ENCODE data around the gene DENND4C. TPM values are rescaled to one million over a fixed set of nuclear protein-coding genes. Genes with fewer than 3 reads are reported as not detected.
A peak's percentile ranks its signal among the peaks of the same experiment; 100 is the strongest.

The DENND4C gene
- total RNA-seq, 2 donors from 2014 or later, result 52.7 to 58.0 TPM

- no peak for ATAC-seq
- DNase-seq, result no peak
- Histone ChIP-seq H3K27ac (peak overlapping the region; percentile 95 to 99 (median 98)), H3K9me3 (no peaks in the 10 kb centered on the region), H3K27me3 (no peaks in the 10 kb centered on the region), H3K4me1 (peaks cover 27% of the 10 kb centered on the region), H3K4me3 (peak overlapping the region; percentile 89 to 97), H3K36me3 (replicated peaks in 1 of 2; ENCODE audit: insufficient read depth in 1 of 2, low read depth in 2 of 2) (no peaks in the 10 kb centered on the region)
- TF ChIP-seq CTCF (IDR thresholded peaks at IDR 0.05), result no peak
- TF ChIP-seq POLR2A (IDR thresholded peaks at IDR 0.05), result no peak
- intact Hi-C loops (cut with DNase I), result no loop called here
- 1% methylated on average over 16 to 30 of the region's 35 CpGs for whole genome bisulfite sequencing, 2 donors
Observed at GRCh38 chr9:19231126-19231903, 822 bp downstream of the DENND4C start.

- H3K4me3 ChIP-seq, result peak overlapping the region in 1 of 2 donors; percentile 97
- WGBS, 2 donors, result 2 to 3% methylated on average over 14 of the region's 14 CpGs
- ATAC-seq, result no peak
- no peaks in the 10 kb centered on the region for H3K27me3 ChIP-seq
- intact Hi-C loops (cut with DNase I), result no loop called here
- H3K36me3 ChIP-seq (replicated peaks in 1 of 2; ENCODE audit: insufficient read depth in 1 of 2, low read depth in 2 of 2), result no peaks in the 10 kb centered on the region
- H3K27ac ChIP-seq, result peak overlapping the region; percentile 95 to 99 (median 98)
- peaks cover 36% of the 10 kb centered on the region for H3K4me1 ChIP-seq
- TF ChIP-seq CTCF (IDR thresholded peaks at IDR 0.05), result no peak
- TF ChIP-seq POLR2A (IDR thresholded peaks at IDR 0.05), result no peak
- DNase-seq, result no peak
- H3K9me3 ChIP-seq, result no peaks in the 10 kb centered on the region
Observed at GRCh38 chr9:19231904-19232822, 1.7 kb downstream of the DENND4C start.

- Histone ChIP-seq H3K36me3 (replicated peaks in 1 of 2; ENCODE audit: insufficient read depth in 1 of 2, low read depth in 2 of 2) (no peaks in the 10 kb centered on the region), H3K4me1 (peaks cover 37% of the 10 kb centered on the region), H3K9me3 (no peaks in the 10 kb centered on the region), H3K27ac (peak overlapping the region in 2 of 4 donors; percentile 0 to 99), H3K4me3 (no peak overlapping the region), H3K27me3 (no peaks in the 10 kb centered on the region)
- DNase-seq (peak in 1 of 4 donors; percentile 13), ATAC-seq (no peak)
- intact Hi-C loops (cut with DNase I), result no loop called here
- 4 to 8% methylated on average over 1 of the region's 1 CpG for WGBS, 2 donors
- peak in 4 of 7 experiments; percentile 15 to 24 (median 18) for TF ChIP-seq CTCF (IDR thresholded peaks at IDR 0.05)
- no peak for TF ChIP-seq POLR2A (IDR thresholded peaks at IDR 0.05)
Observed at GRCh38 chr9:19232823-19233194, 2.3 kb downstream of the DENND4C start.

DNA sequence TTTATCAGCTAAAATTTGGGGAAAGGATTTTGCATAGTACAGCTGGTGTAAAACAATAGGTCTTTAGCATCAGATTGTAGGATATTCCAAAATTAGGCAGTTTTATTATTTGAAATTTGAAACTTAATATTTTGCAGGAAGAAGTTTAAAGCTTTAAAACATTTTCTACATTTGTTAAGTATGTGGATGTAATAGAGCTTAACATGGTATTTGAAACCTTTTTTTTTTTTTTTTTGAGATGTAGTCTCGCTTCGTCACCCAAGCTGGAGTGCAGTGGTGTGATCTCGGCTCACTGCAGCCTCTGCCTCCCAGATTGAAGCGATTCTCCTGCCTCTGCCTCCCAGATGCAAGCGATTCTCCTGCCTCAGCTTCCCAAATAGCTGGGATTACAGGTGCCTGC, 2.9 kb downstream of the DENND4C start:
- intact Hi-C loops (cut with DNase I), result no loop called here

More for the DNA sequence above, 2.9 kb downstream of the DENND4C start:
- ATAC-seq (no peak), DNase-seq (no peak)
- H3K27ac ChIP-seq, result peak overlapping the region in 2 of 4 donors; percentile 29 to 99
- no peaks in the 10 kb centered on the region for H3K36me3 ChIP-seq (replicated peaks in 1 of 2; ENCODE audit: insufficient read depth in 1 of 2, low read depth in 2 of 2)
- WGBS, 2 donors, result 65 to 78% methylated on average over 5 of the region's 5 CpGs
- H3K9me3 ChIP-seq, result no peaks in the 10 kb centered on the region
- TF ChIP-seq POLR2A (IDR thresholded peaks at IDR 0.05) (no peak), CTCF (IDR thresholded peaks at IDR 0.05) (no peak)
- H3K27me3 ChIP-seq, result no peaks in the 10 kb centered on the region
- H3K4me3 ChIP-seq, result no peak overlapping the region
- peaks cover 37% of the 10 kb centered on the region for H3K4me1 ChIP-seq

All from body of pancreas (tissue), 4 donors.